HG03442 (cell line): ENCODE measurements around the gene ZNF629.

Experiments
- ATAC-seq: cut with Tn5 transposase; IDR thresholded peaks from one replicate; pipeline ENCODE4 v1.9.1; 2021; ENCODE audit warnings: mild to moderate bottlenecking, moderate library complexity; ENCODE audit not compliant: unreplicated experiment

The ZNF629 gene

DNA sequence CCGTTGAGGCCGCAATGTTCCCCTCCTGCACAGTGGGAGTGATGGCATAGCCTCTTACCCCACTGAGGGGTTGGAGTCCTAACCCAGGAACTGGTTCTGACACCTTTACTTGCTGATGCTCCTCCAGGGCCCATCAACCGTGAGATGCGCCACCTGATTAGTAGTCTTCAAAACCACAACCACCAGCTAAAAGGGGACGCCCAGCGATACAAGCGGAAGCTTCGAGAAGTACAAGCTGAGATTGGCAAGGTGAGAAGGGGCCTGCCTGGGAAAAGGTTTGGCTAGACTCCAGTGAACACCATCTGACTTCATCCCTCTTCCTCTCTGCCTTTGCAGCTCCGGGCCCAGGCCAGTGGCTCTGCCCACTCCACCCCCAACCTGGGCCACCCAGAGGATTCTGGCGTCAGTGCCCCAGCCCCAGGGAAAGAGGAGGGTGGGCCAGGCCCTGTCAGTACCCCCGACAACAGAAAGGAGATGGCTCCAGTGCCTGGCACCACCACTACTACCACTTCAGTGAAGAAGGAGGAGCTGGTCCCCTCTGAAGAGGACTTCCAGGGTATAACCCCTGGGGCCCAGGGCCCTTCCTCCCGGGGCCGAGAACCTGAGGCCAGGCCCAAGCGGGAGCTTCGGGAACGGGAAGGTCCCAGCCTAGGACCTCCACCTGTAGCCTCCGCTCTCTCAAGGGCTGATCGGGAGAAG, 19.1 kb downstream of the ZNF629 start:
- ATAC-seq, result no peak

DNA sequence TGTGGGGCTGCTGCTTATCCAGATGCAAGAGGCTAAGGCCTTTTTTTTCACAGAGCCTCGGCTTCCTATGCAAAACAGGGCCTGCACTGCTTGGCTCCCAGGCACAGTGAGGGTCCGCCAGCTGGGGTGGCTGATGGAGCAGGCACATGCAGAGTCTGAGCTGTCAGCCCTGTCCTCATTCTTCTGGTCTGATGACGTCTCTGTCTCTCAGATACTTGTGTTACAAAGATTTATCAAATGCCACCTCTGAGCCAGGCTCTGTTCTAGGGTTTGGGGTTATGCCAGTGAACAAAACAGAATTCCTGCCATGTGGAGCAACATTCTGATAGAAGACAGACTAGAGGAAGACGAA, 20.1 kb downstream of the ZNF629 start:
- ATAC-seq, result no peak

DNA sequence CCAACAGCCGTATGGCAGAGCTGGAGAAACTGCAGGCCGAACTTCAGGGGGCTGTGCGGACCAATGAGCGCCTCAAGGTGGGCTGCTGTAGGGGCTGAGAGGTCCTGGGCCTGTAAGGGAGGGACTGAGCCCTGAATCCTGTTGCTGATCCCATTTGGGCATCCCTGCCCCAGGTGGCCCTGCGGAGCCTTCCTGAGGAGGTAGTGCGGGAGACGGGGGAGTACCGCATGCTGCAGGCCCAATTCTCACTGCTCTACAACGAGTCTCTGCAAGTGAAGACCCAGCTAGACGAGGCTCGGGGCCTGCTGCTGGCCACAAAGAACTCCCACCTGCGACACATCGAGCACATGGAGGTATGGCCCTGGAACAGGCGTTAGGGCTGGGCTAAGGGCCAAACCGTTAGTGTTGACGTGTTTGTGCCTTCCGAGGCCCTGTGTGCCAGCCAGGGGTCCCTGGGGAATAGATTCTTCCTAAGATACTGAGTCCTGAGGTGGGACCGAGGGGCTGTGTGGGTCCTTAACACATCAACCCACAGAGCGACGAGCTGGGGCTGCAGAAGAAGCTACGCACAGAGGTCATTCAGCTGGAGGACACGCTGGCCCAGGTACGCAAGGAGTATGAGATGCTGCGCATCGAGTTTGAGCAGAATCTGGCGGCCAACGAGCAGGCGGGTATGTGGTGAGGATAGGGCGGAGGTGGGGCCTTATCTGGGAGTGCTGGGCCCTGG, 20.6 kb downstream of the ZNF629 start:
- no peak for ATAC-seq

GRCh38 chr16:30764816-30765465, 22.1 kb downstream of the ZNF629 start:
- ATAC-seq, result no peak

GRCh38 chr16:30764086-30764485, 22.9 kb downstream of the ZNF629 start:
- no peak for ATAC-seq

- no peak for ATAC-seq
Observed at GRCh38 chr16:30762991-30763725, 23.8 kb downstream of the ZNF629 start.

GRCh38 chr16:30761928-30762902, 24.8 kb downstream of the ZNF629 start, which contains the start of the genes CFAP119 and RNF40:
Gene CFAP119 (minus strand): TSS chr16:30762062. CDS start chr16:30761748, 314 bp downstream.
Gene RNF40 (plus strand): TSS chr16:30762322. CDS start chr16:30762546, 224 bp downstream.
- ATAC-seq, result peak; percentile 77

- ATAC-seq, result no peak
Observed at GRCh38 chr16:30761427-30761927, 25.5 kb downstream of the ZNF629 start.

DNA sequence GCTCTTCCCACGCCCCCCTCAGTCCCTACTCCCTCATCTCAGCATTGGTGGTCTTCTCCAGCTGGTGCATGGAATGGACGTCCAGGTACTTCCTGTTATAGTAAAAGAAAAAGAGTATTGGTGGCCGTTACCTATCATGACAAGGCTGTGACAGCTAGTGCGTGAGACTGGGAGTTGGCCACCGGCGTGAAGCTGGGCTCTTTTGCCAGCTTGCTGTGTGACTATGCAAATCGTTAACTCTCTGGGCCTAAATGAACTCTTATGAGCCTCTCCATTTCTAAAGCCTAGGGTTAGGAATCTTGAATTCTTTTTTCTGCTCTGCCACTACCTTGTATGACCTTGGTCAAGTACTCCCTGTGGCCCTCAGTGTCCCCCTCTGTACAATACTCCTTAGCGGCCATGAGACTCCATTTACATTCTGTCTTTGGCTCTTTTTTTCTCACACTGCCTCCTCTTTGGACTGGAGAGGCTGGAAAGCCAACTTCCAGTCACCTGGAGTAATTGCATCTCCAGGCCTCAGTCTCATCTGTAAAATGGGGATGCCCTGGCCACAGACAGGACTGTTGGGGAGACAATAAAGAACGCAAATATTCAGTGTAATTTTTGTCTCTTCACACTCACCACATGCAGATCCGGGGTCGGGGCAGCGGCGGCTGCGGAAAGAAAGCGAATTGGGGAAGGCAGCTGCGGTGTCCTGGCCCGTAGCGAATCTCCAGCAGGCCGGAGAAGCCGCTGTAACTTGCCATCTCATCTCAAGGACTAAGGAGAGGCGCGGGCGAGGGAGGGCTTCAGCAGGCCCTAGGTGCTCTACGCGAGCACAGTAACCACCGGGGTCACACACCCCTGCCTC, 26.2 kb downstream of the ZNF629 start:
- ATAC-seq, result no peak

DNA sequence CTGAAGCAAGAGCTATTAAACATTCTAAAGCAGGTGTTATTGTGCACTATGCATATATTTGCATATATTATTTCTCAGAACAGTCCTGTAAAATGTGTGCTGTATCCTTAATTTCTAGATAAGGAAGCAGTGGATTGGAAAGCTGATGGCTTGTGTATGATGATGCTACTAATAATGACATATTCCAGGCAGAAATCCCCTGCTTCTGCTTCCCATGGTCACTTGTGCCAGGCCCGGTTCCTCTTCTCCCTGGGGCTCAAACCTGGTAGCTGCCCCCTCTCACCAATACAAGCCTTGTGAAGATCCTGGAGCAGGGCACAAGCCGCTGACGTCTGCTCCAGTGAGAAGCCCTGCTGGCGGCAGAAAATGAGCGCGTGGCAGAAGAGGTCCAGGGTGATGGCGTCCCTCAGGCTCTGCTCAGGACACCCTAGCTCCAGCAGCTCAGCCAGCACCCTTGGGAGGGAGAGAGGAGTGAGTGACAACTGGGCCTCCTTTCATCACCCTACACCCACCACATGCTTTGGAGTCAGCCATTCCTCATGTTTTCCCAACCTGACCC, 26.9 kb downstream of the ZNF629 start:
- no peak for ATAC-seq

DNA sequence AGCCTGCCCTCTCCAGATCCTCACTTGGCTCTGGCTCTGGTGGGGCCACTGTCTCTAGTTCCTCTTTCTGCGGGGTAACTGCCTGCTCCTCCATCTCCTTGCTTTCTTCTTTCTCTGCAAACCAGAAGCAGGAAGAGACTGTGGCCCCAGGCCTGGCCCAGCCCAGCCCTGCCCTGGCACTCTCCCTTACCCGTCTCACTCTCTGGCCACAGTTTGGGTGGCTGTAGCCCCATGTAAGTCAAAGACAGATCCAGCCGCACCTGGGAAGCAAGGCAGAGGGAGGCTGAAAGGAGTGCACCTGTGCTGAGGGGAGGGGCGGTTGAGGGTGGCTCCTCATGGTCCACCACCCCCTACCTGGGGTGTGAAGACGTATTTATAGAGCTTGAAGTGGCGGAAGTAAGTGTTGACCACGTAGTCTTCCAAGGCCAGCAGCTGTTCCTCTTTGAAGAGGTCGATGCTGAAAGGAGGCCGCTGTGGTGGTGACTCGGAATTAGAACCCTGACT, 28.0 kb downstream of the ZNF629 start:
- no peak for ATAC-seq

GRCh38 chr16:30757316-30757715, 29.7 kb downstream of the ZNF629 start:
- ATAC-seq, result no peak

DNA sequence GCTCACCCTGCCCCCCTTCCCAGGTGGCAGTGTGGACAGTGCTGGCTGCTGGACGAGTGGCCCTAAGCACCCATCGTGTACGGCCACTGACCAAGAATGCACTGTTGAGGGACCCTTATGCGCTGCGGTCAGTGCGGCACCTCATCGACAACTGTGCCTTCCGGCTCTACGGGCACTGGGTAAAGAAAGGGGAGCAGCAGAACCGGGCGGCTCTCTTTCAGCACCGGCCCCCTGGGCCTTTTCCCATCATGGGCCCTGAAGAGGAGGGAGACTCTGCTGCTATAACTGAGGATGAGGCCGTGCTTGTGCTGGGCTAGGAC, 30.3 kb downstream of the ZNF629 start:
- ATAC-seq, result no peak

GRCh38 chr16:30755955-30756780, 30.8 kb downstream of the ZNF629 start:
- no peak for ATAC-seq

- ATAC-seq, result no peak
Observed at GRCh38 chr16:30753596-30753995, 33.4 kb downstream of the ZNF629 start.

DNA sequence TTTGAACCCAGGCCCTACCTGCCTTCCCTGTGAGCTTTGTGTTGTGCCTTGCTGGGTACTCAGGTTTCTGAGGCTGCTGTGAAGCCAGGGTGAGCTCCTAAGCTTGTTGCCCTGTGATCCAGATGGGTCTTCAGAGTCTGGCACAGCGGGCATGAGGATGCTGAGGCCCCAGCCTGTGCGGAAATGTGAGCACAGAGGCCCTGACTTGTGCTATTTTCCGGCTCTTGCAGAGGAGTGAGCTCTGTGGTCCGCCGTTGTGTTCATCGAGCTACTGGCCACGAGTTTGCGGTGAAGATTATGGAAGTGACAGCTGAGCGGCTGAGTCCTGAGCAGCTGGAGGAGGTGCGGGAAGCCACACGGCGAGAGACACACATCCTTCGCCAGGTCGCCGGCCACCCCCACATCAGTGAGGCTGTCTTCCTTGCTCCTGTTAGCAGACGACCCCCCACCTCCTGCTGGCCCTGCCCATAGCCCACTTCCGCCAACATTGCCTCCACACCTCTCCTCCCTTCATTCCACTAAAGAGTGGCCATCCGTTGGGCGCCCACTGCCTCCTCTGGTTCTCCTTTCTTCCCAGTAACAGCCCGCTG, 36.0 kb downstream of the ZNF629 start:
- ATAC-seq, result no peak

- ATAC-seq, result no peak
Observed at GRCh38 chr16:30750201-30750600, 36.8 kb downstream of the ZNF629 start.
